Astrocyte (in vitro differentiated cells and primary cell): Measurements from ENCODE around the gene PHC2.

Experiments
- EZH2 ChIP-seq: IDR thresholded peaks from 2 replicates; pipeline ENCODE4 v1.6.1; 2012; ENCODE audit warnings: mild to moderate bottlenecking, low read length, inconsistent platforms; ENCODE audit not compliant: insufficient read depth
- TF ChIP-seq, protein P1 (sequence below): IDR thresholded peaks from 2 replicates; pipeline ENCODE4 v1.5.1; 2011; ENCODE audit warnings: low read depth, mild to moderate bottlenecking, inconsistent platforms, low read length, moderate library complexity; ENCODE audit not compliant: insufficient read depth

DNA sequence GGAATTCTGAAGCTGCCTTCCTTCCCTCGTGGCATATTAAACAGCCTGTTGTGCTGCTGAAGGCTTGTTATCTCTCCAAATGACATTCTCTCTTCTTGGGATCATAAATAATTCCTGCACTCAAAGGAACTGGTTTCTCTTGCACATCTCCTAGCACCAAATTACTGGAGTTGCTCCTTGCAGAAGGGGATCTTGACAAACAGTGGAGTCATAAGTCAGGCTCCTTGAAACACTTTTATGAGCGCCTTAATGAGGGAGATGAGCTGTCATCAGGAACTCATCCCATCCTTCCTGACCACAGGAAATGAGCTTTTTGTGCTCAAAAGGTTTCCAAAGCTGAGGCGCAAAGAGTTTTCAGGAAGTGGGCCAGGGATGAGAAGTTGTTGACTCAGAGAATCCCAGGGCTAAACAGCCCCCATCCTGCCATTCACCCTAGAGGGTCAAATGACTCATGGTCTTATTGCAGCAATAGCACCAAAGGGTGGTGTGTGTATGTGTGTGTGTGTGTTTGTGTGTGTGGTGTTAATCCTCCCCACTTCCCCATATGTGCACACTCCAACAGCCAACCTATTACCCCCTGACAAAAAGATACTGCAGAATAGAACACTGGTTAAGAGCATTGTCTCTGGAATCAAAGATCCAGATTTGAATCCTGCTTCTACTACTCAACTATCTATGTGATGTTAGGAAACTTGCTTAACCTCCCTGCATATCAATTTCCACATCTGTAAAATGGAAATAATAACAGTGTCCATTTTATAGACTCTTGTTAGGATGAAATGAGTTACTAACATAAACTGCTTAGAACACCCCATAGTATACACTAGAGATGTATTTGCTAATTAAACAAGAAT lies 2.8 kb upstream of the PHC2 start:
- TF ChIP-seq, protein P1, sequence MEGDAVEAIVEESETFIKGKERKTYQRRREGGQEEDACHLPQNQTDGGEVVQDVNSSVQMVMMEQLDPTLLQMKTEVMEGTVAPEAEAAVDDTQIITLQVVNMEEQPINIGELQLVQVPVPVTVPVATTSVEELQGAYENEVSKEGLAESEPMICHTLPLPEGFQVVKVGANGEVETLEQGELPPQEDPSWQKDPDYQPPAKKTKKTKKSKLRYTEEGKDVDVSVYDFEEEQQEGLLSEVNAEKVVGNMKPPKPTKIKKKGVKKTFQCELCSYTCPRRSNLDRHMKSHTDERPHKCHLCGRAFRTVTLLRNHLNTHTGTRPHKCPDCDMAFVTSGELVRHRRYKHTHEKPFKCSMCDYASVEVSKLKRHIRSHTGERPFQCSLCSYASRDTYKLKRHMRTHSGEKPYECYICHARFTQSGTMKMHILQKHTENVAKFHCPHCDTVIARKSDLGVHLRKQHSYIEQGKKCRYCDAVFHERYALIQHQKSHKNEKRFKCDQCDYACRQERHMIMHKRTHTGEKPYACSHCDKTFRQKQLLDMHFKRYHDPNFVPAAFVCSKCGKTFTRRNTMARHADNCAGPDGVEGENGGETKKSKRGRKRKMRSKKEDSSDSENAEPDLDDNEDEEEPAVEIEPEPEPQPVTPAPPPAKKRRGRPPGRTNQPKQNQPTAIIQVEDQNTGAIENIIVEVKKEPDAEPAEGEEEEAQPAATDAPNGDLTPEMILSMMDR = no peak
- TF ChIP-seq EZH2 = no peak
